Bronchus fibroblast of lung (primary cell): ENCODE data around the gene HS3ST3A1. TPM values are rescaled to one million over a fixed set of nuclear protein-coding genes. Genes with fewer than 3 reads are reported as not detected.

ENCODE experiments used
- total RNA-seq: library from RNA; depleted of rRNA; stranded (reverse); fragments of >200 nt; gene quantifications from 2 replicates; pipeline ENCODE4 v1.2.3, GENCODE V29; 2015

Gene HS3ST3A1
- 20.5 and 21.6 TPM in 2 replicates for total RNA-seq

GRCh38 chr17:13601776-13602551, at the start of gene HS3ST3A1:
Gene HS3ST3A1 (minus strand): TSS chr17:13601929. CDS start chr17:13601129, 800 bp downstream.

